Measurements from ENCODE around the gene AP2A2.
"Not testable (repeated sequence)": the region's sequence is repeated elsewhere in the genome, so short reads cannot be mapped to it uniquely, and the experiment has no call there.

AP2A2 gene

GRCh38 chr11:953512-953911 is 27.8 kb downstream of the AP2A2 start:
- DNase-seq: no peak

- no peak for DNase-seq
These were observed 28.9 kb downstream of the AP2A2 start for GRCh38 chr11:954392-955153.

- DNase-seq: no peak
These were observed 29.7 kb downstream of the AP2A2 start for GRCh38 chr11:955154-956063.

- DNase-seq: no peak
These were observed 31.7 kb downstream of the AP2A2 start for GRCh38 chr11:957212-957920.

DNA sequence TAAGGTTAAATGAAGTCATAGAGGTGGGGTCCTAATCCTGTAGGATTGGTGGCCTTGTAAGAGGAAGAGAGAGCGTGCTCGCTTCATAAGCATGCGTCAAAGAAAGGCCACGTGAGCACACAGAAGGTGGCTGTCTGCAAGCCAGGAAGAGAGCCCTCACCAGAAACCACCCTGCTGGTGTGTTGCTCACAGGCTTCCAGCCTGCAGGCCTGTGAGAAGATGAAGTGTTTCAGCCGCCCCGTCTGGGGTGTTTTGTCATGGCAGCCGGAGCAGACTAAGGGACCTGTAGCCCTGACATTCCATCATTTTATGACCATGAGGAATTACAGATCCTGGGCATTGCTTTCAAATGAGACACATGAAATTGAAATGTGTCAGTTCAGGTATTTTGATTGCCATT is 32.4 kb downstream of the AP2A2 start:
- no peak for DNase-seq

DNA sequence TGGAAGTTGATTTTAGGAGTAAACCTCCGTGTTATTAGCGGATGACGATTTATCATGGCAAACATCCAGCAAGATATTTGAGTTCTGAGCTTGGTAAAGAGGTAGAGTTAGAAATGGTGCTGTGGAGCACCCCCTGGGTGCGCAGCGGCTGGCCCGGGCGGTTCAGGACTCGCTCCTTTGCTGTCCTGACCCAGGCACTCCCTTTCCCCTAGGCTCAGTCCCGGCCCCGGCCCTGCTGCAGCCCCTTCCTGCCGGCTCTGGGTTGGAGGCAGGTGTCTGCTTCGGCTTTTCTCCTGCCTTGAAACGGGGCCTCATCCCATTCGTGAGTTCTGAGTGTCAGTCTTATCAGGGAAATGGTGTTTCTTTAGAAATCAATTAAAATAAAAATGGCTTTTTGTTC is 33.4 kb downstream of the AP2A2 start:
- DNase-seq: no peak

GRCh38 chr11:959608-960007 is 33.9 kb downstream of the AP2A2 start:
- DNase-seq: no peak

DNA sequence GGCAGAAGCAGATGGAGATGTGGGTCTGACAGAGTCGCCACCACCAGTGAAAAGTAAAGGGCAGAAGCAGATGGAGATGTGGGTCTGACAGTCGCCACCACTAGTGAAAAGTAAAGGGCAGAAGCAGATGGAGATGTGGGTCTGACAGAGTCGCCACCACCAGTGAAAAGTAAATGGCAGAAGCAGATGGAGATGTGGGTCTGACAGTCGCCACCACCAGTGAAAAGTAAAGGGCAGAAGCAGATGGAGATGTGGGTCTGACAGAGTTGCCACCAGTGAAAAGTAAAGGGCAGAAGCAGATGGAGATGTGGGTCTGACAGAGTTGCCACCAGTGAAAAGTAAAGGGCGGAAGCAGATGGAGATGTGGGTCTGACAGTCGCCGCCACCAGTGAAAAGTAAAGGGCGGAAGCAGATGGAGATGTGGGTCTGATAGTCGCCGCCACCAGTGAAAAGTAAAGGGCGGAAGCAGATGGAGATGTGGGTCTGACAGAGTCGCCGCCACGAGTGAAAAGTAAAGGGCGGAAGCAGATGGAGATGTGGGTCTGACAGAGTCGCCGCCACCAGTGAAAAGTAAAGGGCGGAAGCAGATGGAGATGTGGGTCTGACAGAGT is 35.7 kb downstream of the AP2A2 start:
- not testable (repeated sequence) for DNase-seq

GRCh38 chr11:961921-962320 is 36.3 kb downstream of the AP2A2 start:
- DNase-seq: no peak

DNA sequence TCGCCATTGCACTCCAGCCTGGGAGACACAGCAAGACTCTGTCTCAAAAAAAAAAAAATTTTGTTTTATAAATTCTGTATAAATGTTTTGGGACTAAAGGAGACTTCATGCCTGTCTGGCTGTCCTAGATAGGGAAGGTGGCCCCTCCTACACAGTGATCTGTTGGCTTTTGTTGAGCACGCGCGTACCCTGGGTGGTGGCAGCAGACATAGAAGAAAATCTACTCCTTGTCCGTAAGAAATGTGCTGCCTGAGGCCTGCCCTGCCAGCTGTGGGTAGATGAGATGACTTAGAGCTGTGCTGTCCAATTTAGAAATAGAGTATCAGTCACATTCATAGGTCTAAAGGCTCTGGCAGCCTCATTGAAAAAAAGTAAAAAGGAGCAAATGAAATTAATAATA is 37.0 kb downstream of the AP2A2 start:
- DNase-seq: no peak

DNA sequence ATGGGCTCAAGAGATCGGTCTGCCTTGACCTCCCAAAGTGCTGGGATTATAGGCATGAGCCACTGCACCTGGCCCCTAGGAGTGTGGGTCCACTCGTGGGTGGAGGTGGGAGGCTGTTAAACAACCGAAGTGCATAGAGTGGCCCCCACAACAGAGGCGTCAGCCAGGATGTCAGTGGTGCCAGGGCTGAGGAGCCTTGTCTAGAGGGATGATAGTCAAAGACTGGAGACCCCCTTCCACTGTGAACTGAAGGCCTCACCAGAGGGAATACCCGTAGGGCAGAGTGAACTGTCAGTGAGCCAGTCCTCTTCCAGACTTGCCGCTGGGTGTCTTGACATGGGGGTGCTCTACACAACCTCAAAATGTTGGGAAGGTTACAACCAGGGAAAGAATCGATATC is 38.2 kb downstream of the AP2A2 start:
- no peak for DNase-seq

- DNase-seq: no peak
These were observed 39.6 kb downstream of the AP2A2 start for GRCh38 chr11:965206-965775.

DNA sequence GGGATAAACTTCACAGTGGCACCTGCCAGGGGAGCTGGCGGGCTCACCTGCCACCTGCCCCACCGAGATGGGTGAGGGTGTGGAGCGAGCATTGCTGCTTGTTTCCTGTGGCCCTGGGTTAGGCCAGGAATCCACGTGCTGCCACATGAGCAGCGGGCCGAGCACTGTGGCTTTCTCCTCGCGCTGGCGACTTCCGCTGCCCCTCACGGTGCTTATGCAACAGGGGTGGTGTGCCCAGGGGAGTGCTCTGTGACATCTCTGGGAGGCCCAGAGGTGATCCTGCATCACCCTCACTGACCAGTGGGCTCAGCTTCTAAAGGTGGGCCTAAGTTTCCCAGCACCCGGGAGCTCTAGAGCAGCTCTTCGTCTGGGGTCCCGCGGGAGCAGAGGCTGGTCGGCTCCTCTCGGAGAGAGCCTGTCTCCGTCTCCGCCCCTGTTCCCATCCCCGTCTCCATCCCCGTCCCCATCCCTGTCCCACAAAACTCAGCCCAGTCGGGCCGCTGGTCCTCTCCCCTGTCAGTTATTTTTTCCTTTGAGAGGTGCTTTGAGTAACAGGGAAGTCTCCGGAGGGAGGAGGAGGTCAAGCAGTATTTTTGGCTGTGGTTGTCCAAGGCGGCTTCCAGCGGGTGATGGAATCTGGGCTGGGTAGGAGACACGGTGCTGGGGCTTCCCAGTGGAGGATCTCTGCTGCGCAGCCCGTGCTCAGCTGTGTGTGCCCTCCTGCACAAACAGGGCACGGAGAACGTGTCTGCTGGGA is 42.5 kb downstream of the AP2A2 start:
- no peak for DNase-seq

GRCh38 chr11:968822-969221 is 43.2 kb downstream of the AP2A2 start:
- no peak for DNase-seq

GRCh38 chr11:969651-970205 is 44.1 kb downstream of the AP2A2 start:
- DNase-seq: no peak

DNA sequence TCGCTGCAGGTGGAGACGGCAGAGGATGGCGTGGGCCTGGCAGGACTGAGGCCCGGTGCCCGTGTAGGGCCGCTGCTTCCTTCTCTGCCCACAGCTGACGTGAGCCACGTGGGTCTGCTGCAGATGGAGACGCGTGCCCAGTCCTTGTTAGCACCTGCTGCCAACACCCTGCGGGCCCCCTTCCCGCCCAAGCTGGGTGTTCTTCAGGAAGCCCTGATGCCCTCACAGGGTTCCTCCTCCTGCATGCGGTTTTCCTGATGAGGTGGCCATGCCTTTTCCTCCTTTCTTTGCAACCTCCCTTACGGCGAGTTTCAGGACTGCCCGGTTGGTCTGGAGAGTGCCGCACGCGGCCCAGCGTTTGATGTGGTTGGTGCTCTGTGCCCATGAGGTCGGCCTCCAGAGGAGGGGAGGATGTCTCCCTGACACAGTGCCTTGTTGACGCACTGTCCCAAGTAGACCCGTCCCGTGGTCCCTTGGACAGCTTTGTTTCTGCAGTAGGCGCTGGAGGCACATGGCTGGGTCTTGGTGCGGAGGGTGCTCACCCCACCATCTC is 44.7 kb downstream of the AP2A2 start:
- no peak for DNase-seq

GRCh38 chr11:971092-971690 is 45.5 kb downstream of the AP2A2 start:
- DNase-seq: no peak

DNA sequence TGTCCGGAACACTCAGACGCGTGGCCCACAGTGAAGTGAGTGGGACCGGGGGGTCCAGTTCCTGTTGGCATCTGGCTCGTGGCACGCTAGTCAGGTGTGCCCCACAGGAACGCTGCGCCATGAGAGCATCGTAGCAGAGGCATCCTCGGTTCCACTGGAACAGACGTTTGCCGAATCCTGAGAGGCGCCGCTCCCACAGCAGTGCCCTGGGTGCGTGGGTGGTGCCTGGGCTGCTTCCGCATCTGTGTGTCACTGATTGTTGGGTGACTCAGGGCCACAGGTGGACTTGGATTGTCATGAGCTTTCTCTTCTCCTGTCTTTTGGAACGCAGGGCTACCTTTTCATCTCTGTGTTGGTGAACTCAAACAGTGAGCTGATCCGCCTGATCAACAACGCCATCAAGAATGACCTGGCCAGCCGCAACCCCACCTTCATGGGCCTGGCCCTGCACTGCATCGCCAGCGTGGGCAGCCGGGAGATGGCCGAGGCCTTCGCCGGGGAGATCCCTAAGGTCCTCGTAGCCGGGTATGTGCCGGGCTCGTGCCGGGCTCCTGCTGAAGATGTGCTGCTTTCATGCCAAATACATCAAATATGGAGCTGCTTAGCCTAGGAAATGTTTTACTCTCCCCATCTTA is 46.2 kb downstream of the AP2A2 start:
- no peak for DNase-seq

Data from amygdala (tissue), 56 donors.